HEK293 (cell line): Measurements from ENCODE around the gene PRR18.

Experiments
- CTCF ChIA-PET: fragments of 350-600 bp; formaldehyde crosslinking; extraction: SDS; loops from one replicate; lab custom pipeline; 2021; ENCODE audit warnings: antibody characterized with exemption; lab: Yijun Ruan, JAX
- POLR2A ChIA-PET: fragments of 300-600 bp; formaldehyde crosslinking; extraction: SDS; loops from one replicate; lab custom pipeline; 2020; ENCODE audit warnings: antibody characterized with exemption, inconsistent platforms; lab: Yijun Ruan, JAX
- H3K27ac ChIP-seq: fragments of 200-500 bp; sonication (Bioruptor generic); 2 replicates; pipeline ENCODE4 v1.5.1; 2014; ENCODE audit warnings: low read depth, low read length, control low read depth, inconsistent platforms; ENCODE audit errors: extremely low read depth
- H3K36me3 ChIP-seq, 2 experiments: fragments of 200-500 bp in 1 of 2; sonication (Bioruptor generic) in 1 of 2; 1 replicate in 1 of 2; 2 replicates in 1 of 2; pipeline ENCODE4 v1.5.1; 2014 to 2017; ENCODE audit warnings: inconsistent platforms in 2 of 2, low read length in 2 of 2; ENCODE audit not compliant: control insufficient read depth in 2 of 2, insufficient read depth in 1 of 2
- H3K4me1 ChIP-seq: fragments of 200-500 bp; sonication (Bioruptor generic); 2 replicates; pipeline ENCODE4 v1.5.1; 2014; ENCODE audit warnings: mild to moderate bottlenecking, low read length, inconsistent platforms; ENCODE audit not compliant: control insufficient read depth, insufficient read depth
- H3K4me3 ChIP-seq: 2 replicates; pipeline ENCODE4 v1.5.1; 2011; ENCODE audit warnings: low read depth, mild to moderate bottlenecking, control low read depth, low read length, moderate library complexity
- H3K9me3 ChIP-seq: fragments of 200-500 bp; sonication (Bioruptor generic); 2 replicates; pipeline ENCODE4 v1.5.1; 2014; ENCODE audit warnings: low read depth, low read length, inconsistent platforms; ENCODE audit not compliant: control insufficient read depth, insufficient read depth
- KLF16 ChIP-seq: fragments of 450-650 bp; formaldehyde crosslinking; IDR thresholded peaks from 2 replicates; pipeline ENCODE4 v1.5.1; 2017; ENCODE audit warnings: missing biosample characterization, missing genetic modification characterization
- ZBTB1 ChIP-seq: fragments of 450-650 bp; formaldehyde crosslinking; IDR thresholded peaks from 2 replicates; pipeline ENCODE4 v1.5.1; 2016; ENCODE audit warnings: missing biosample characterization, missing genetic modification characterization
- ZBTB20 ChIP-seq: fragments of 450-650 bp; formaldehyde crosslinking; IDR thresholded peaks from 2 replicates; pipeline ENCODE4 v1.5.1; 2016; ENCODE audit warnings: missing biosample characterization, missing genetic modification characterization
- ZNF132 ChIP-seq: fragments of 450-650 bp; formaldehyde crosslinking; IDR thresholded peaks from 2 replicates; pipeline ENCODE4 v1.5.1; 2017; ENCODE audit warnings: missing biosample characterization, missing genetic modification characterization, borderline replicate concordance
- ZNF140 ChIP-seq: fragments of 450-650 bp; formaldehyde crosslinking; IDR thresholded peaks from 2 replicates; pipeline ENCODE4 v1.5.1; 2016; ENCODE audit warnings: missing biosample characterization, missing genetic modification characterization
- ZNF169 ChIP-seq: fragments of 450-650 bp; formaldehyde crosslinking; IDR thresholded peaks from 2 replicates; pipeline ENCODE4 v1.5.1; 2016; ENCODE audit warnings: missing biosample characterization, missing genetic modification characterization
- ZNF248 ChIP-seq: fragments of 450-650 bp; formaldehyde crosslinking; IDR thresholded peaks from 2 replicates; pipeline ENCODE4 v1.5.1; 2017; ENCODE audit warnings: missing biosample characterization, missing genetic modification characterization
- ZNF350 ChIP-seq: fragments of 450-650 bp; formaldehyde crosslinking; IDR thresholded peaks from 2 replicates; pipeline ENCODE4 v1.5.0; 2017; ENCODE audit warnings: missing biosample characterization, mild to moderate bottlenecking, missing genetic modification characterization
- ZNF391 ChIP-seq: fragments of 450-650 bp; formaldehyde crosslinking; IDR thresholded peaks from 2 replicates; pipeline ENCODE4 v1.5.1; 2016; ENCODE audit warnings: low read depth, missing biosample characterization, missing genetic modification characterization, borderline replicate concordance
- ZNF514 ChIP-seq: fragments of 450-650 bp; formaldehyde crosslinking; IDR thresholded peaks from 2 replicates; pipeline ENCODE4 v1.5.1; 2016; ENCODE audit warnings: missing biosample characterization, missing genetic modification characterization
- ZNF529 ChIP-seq: fragments of 450-650 bp; formaldehyde crosslinking; IDR thresholded peaks from 2 replicates; pipeline ENCODE4 v1.5.1; 2017; ENCODE audit warnings: missing genetic modification characterization, missing biosample characterization; ENCODE audit not compliant: insufficient replicate concordance
- ZNF585B ChIP-seq: fragments of 450-650 bp; formaldehyde crosslinking; IDR thresholded peaks from 2 replicates; pipeline ENCODE4 v1.5.1; 2016; ENCODE audit warnings: missing biosample characterization, missing genetic modification characterization
- ZNF629 ChIP-seq: fragments of 450-650 bp; formaldehyde crosslinking; IDR thresholded peaks from 2 replicates; pipeline ENCODE4 v1.5.1; 2017; ENCODE audit warnings: missing biosample characterization, missing genetic modification characterization
- ZNF645 ChIP-seq: fragments of 450-650 bp; formaldehyde crosslinking; IDR thresholded peaks from 2 replicates; pipeline ENCODE4; 2016; ENCODE audit warnings: missing biosample characterization, missing genetic modification characterization
- ZNF785 ChIP-seq: fragments of 450-650 bp; formaldehyde crosslinking; IDR thresholded peaks from 2 replicates; pipeline ENCODE4 v1.5.1; 2016; ENCODE audit warnings: missing biosample characterization, missing genetic modification characterization
- ZNF837 ChIP-seq: fragments of 450-650 bp; formaldehyde crosslinking; IDR thresholded peaks from 2 replicates; pipeline ENCODE4 v1.5.1; 2016; ENCODE audit warnings: missing biosample characterization, missing genetic modification characterization
- ZSCAN16 ChIP-seq: fragments of 450-650 bp; formaldehyde crosslinking; IDR thresholded peaks from 2 replicates; pipeline ENCODE4 v1.5.1; 2016; ENCODE audit warnings: missing biosample characterization, missing genetic modification characterization
- TF ChIP-seq, protein P1 (sequence below): fragments of 450-650 bp; formaldehyde crosslinking; IDR thresholded peaks from 2 replicates; pipeline ENCODE4 v1.5.1; 2016; ENCODE audit warnings: missing biosample characterization, missing genetic modification characterization, low read depth
- TF ChIP-seq, protein P2 (sequence below): fragments of 450-650 bp; IDR thresholded peaks from 2 replicates; pipeline ENCODE4 v1.5.1; 2018; ENCODE audit warnings: missing biosample characterization, mild to moderate bottlenecking, missing genetic modification characterization
- TF ChIP-seq, protein P3 (sequence below): fragments of 450-650 bp; formaldehyde crosslinking; IDR thresholded peaks from 2 replicates; pipeline ENCODE4 v1.5.1; 2017; ENCODE audit warnings: missing biosample characterization, missing genetic modification characterization
- TF ChIP-seq, protein P4 (sequence below): fragments of 450-650 bp; formaldehyde crosslinking; IDR thresholded peaks from 2 replicates; pipeline ENCODE4 v1.5.1; 2016; ENCODE audit warnings: missing biosample characterization, missing genetic modification characterization

Gene PRR18

GRCh38 chr6:166269301-166270039 is 38.7 kb downstream of the PRR18 start:
- ChIA-PET CTCF (interaction anchor here (0.5 to 1.1 kb wide), 2 partner anchors 17 to 505 kb away, joined by 3 to 5 read pairs; no protein-coding TSS in a partner anchor), POLR2A (no interaction called here)
- TF ChIP-seq ZNF140 (tag by site-specific recombination) (no peak), ZNF837 (tag by site-specific recombination) (no peak), ZNF529 (tag by site-specific recombination) (no peak), ZNF645 (tag by site-specific recombination) (no peak), ZNF169 (tag by site-specific recombination) (no peak), ZNF350 (tag by site-specific recombination) (no peak), KLF16 (tag by site-specific recombination) (no peak), ZNF514 (no peak)
- TF ChIP-seq, protein P1, sequence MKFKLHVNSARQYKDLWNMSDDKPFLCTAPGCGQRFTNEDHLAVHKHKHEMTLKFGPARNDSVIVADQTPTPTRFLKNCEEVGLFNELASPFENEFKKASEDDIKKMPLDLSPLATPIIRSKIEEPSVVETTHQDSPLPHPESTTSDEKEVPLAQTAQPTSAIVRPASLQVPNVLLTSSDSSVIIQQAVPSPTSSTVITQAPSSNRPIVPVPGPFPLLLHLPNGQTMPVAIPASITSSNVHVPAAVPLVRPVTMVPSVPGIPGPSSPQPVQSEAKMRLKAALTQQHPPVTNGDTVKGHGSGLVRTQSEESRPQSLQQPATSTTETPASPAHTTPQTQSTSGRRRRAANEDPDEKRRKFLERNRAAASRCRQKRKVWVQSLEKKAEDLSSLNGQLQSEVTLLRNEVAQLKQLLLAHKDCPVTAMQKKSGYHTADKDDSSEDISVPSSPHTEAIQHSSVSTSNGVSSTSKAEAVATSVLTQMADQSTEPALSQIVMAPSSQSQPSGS (tag by site-specific recombination), result no peak
- TF ChIP-seq, protein P2, sequence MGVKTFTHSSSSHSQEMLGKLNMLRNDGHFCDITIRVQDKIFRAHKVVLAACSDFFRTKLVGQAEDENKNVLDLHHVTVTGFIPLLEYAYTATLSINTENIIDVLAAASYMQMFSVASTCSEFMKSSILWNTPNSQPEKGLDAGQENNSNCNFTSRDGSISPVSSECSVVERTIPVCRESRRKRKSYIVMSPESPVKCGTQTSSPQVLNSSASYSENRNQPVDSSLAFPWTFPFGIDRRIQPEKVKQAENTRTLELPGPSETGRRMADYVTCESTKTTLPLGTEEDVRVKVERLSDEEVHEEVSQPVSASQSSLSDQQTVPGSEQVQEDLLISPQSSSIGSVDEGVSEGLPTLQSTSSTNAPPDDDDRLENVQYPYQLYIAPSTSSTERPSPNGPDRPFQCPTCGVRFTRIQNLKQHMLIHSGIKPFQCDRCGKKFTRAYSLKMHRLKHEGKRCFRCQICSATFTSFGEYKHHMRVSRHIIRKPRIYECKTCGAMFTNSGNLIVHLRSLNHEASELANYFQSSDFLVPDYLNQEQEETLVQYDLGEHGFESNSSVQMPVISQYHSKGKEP (tag by site-specific recombination), result no peak
- TF ChIP-seq, protein P3, sequence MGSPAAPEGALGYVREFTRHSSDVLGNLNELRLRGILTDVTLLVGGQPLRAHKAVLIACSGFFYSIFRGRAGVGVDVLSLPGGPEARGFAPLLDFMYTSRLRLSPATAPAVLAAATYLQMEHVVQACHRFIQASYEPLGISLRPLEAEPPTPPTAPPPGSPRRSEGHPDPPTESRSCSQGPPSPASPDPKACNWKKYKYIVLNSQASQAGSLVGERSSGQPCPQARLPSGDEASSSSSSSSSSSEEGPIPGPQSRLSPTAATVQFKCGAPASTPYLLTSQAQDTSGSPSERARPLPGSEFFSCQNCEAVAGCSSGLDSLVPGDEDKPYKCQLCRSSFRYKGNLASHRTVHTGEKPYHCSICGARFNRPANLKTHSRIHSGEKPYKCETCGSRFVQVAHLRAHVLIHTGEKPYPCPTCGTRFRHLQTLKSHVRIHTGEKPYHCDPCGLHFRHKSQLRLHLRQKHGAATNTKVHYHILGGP (tag by site-specific recombination), result no peak
- TF ChIP-seq, all 188 proteins: peak for 0

DNA sequence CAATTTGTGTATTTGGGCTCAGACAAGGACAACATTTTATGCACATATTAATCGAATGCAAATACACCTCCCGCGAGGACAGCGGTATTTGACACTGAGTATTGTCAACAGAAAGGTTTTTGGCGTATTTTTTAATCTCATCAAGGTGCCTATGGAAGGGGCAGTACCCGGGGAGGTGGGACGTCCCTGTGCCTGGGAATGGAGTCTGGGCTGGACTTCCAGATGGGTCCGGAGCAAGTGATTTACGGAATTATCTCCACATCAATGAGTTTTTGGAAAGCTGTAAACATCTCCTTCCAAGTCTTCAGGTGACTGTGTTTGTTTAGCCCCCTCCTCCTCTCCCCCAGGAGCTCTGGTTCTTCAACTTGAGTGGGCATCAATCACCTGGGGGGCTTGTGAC is 39.8 kb downstream of the PRR18 start:
- TF ChIP-seq ZNF350 (tag by site-specific recombination) (no peak), ZSCAN16 (tag by site-specific recombination) (no peak), ZNF629 (tag by site-specific recombination) (no peak), ZNF132 (tag by site-specific recombination) (no peak), ZNF391 (no peak), ZBTB1 (tag by site-specific recombination) (no peak), ZNF785 (tag by site-specific recombination) (no peak), ZNF248 (tag by site-specific recombination) (no peak), ZBTB20 (no peak), ZNF585B (tag by site-specific recombination) (no peak)
- TF ChIP-seq, protein P4, sequence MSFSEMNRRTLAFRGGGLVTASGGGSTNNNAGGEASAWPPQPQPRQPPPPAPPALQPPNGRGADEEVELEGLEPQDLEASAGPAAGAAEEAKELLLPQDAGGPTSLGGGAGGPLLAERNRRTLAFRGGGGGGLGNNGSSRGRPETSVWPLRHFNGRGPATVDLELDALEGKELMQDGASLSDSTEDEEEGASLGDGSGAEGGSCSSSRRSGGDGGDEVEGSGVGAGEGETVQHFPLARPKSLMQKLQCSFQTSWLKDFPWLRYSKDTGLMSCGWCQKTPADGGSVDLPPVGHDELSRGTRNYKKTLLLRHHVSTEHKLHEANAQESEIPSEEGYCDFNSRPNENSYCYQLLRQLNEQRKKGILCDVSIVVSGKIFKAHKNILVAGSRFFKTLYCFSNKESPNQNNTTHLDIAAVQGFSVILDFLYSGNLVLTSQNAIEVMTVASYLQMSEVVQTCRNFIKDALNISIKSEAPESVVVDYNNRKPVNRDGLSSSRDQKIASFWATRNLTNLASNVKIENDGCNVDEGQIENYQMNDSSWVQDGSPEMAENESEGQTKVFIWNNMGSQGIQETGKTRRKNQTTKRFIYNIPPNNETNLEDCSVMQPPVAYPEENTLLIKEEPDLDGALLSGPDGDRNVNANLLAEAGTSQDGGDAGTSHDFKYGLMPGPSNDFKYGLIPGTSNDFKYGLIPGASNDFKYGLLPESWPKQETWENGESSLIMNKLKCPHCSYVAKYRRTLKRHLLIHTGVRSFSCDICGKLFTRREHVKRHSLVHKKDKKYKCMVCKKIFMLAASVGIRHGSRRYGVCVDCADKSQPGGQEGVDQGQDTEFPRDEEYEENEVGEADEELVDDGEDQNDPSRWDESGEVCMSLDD (tag by site-specific recombination), result no peak
- Histone ChIP-seq H3K4me3 (no peak overlapping the region), H3K36me3 (no peaks in the 10 kb centered on the region), H3K27ac (no peak overlapping the region), H3K9me3 (no peaks in the 10 kb centered on the region), H3K4me1 (no peaks in the 10 kb centered on the region)
- ChIA-PET CTCF (interaction anchor here (0.6 to 1.1 kb wide), 5 partner anchors 106 to 506 kb away, joined by 3 to 5 read pairs (median 3); no protein-coding TSS in a partner anchor), POLR2A (no interaction called here)

More at GRCh38 chr6:166269301-166270039, 38.7 kb downstream of the PRR18 start:
- Histone ChIP-seq H3K27ac (no peak overlapping the region), H3K9me3 (no peaks in the 10 kb centered on the region), H3K36me3 (no peaks in the 10 kb centered on the region), H3K4me3 (no peak overlapping the region), H3K4me1 (no peaks in the 10 kb centered on the region)
